ENCODE measurements around the gene PREX1.
A peak's percentile ranks its signal among the peaks of the same experiment; 100 is the strongest.

The PREX1 gene

GRCh38 chr20:48722002-48722731 lies 105.6 kb downstream of the PREX1 start:
- no peak for DNase-seq (ENCODE audit: low read depth in 1 of 2, low spot score in 1 of 2)

- no peak for DNase-seq (ENCODE audit: low read depth in 1 of 2, low spot score in 1 of 2)
Observed at GRCh38 chr20:48721324-48722001, 106.3 kb downstream of the PREX1 start.

GRCh38 chr20:48720256-48720985 lies 107.4 kb downstream of the PREX1 start:
- DNase-seq (ENCODE audit: low read depth in 1 of 2, low spot score in 1 of 2): no peak

GRCh38 chr20:48719598-48720255 lies 108.1 kb downstream of the PREX1 start:
- DNase-seq (ENCODE audit: low read depth in 1 of 2, low spot score in 1 of 2): no peak

GRCh38 chr20:48718786-48719578 lies 108.8 kb downstream of the PREX1 start:
- DNase-seq (ENCODE audit: low read depth in 1 of 2, low spot score in 1 of 2): no peak

- no peak for DNase-seq (ENCODE audit: low read depth in 1 of 2, low spot score in 1 of 2)
Observed at GRCh38 chr20:48717680-48718223, 110.0 kb downstream of the PREX1 start.

GRCh38 chr20:48717095-48717672 lies 110.6 kb downstream of the PREX1 start:
- no peak for DNase-seq (ENCODE audit: low read depth in 1 of 2, low spot score in 1 of 2)

GRCh38 chr20:48716541-48716940 lies 111.3 kb downstream of the PREX1 start:
- DNase-seq (ENCODE audit: low read depth in 1 of 2, low spot score in 1 of 2): no peak

GRCh38 chr20:48716086-48716485 lies 111.7 kb downstream of the PREX1 start:
- DNase-seq (ENCODE audit: low read depth in 1 of 2, low spot score in 1 of 2): peak in 1 of 2 donors; percentile 14

GRCh38 chr20:48714764-48715163 lies 113.0 kb downstream of the PREX1 start:
- DNase-seq (ENCODE audit: low read depth in 1 of 2, low spot score in 1 of 2): no peak

GRCh38 chr20:48711696-48712464 lies 115.9 kb downstream of the PREX1 start:
- DNase-seq (ENCODE audit: low read depth in 1 of 2, low spot score in 1 of 2): no peak

GRCh38 chr20:48711044-48711428 lies 116.8 kb downstream of the PREX1 start:
- no peak for DNase-seq (ENCODE audit: low read depth in 1 of 2, low spot score in 1 of 2)

GRCh38 chr20:48710341-48711043 lies 117.3 kb downstream of the PREX1 start:
- no peak for DNase-seq (ENCODE audit: low read depth in 1 of 2, low spot score in 1 of 2)

GRCh38 chr20:48709744-48710143 lies 118.1 kb downstream of the PREX1 start:
- no peak for DNase-seq (ENCODE audit: low read depth in 1 of 2, low spot score in 1 of 2)

- no peak for DNase-seq (ENCODE audit: low read depth in 1 of 2, low spot score in 1 of 2)
Observed at GRCh38 chr20:48709058-48709691, 118.6 kb downstream of the PREX1 start.

- no peak for DNase-seq (ENCODE audit: low read depth in 1 of 2, low spot score in 1 of 2)
Observed at GRCh38 chr20:48708630-48709029, 119.2 kb downstream of the PREX1 start.

GRCh38 chr20:48708116-48708515 lies 119.7 kb downstream of the PREX1 start:
- DNase-seq (ENCODE audit: low read depth in 1 of 2, low spot score in 1 of 2): no peak

GRCh38 chr20:48706710-48707365 lies 121.0 kb downstream of the PREX1 start:
- no peak for DNase-seq (ENCODE audit: low read depth in 1 of 2, low spot score in 1 of 2)
